Liver (tissue), 9 donors: ENCODE data around the gene AHI1. TPM values are rescaled to one million over a fixed set of nuclear protein-coding genes. Genes with fewer than 3 reads are reported as not detected.

Source experiments
- DNase-seq: peaks from one replicate; pipeline ENCODE4 v3.0.0-alpha.2; 2017; ENCODE audit warnings: low spot score
- H3K27ac ChIP-seq, 2 donors: one replicate each; pipeline ENCODE4 v1.7.0; 2013; ENCODE audit warnings: inconsistent platforms in 2 of 2, low read length in 2 of 2, control low read depth in 1 of 2, low read depth in 1 of 2, mild to moderate bottlenecking in 1 of 2
- H3K27me3 ChIP-seq, 4 donors: one replicate each; pipeline versions ENCODE4 v1.6.1 to v1.7.0; 2013; ENCODE audit warnings: low read length in 3 of 4, inconsistent platforms in 1 of 4, mild to moderate bottlenecking in 1 of 4, moderate library complexity in 1 of 4; ENCODE audit not compliant: control insufficient read depth in 4 of 4, insufficient read depth in 4 of 4
- H3K36me3 ChIP-seq, 4 donors: one replicate each; pipeline versions ENCODE4 v1.6.1 to v1.7.0; 2013; ENCODE audit warnings: low read length in 3 of 4, mild to moderate bottlenecking in 3 of 4, low read depth in 1 of 4, moderate library complexity in 1 of 4; ENCODE audit not compliant: control insufficient read depth in 4 of 4, insufficient read depth in 3 of 4
- H3K4me1 ChIP-seq, 4 donors: one replicate each; pipeline versions ENCODE4 v1.6.1 to v1.7.0; 2013; ENCODE audit warnings: low read length in 3 of 4, mild to moderate bottlenecking in 3 of 4, moderate library complexity in 1 of 4; ENCODE audit not compliant: control insufficient read depth in 4 of 4, insufficient read depth in 4 of 4
- H3K4me3 ChIP-seq, 3 donors: one replicate each; pipeline versions ENCODE4 v1.6.1 to v1.7.0; 2013; ENCODE audit warnings: low read length in 3 of 3, control low read depth in 1 of 3, low read depth in 1 of 3, mild to moderate bottlenecking in 1 of 3
- H3K9ac ChIP-seq, 2 donors: one replicate each; pipeline ENCODE4 v1.7.0; 2013; ENCODE audit warnings: low read length in 2 of 2, mild to moderate bottlenecking in 2 of 2, moderate library complexity in 2 of 2, control low read depth in 1 of 2, low read depth in 1 of 2
- H3K9me3 ChIP-seq, 4 donors: one replicate each; pipeline versions ENCODE4 v1.6.1 to v1.7.0; 2013; ENCODE audit warnings: low read length in 3 of 4; ENCODE audit not compliant: control insufficient read depth in 4 of 4
- ATF3 ChIP-seq: IDR thresholded peaks from 2 replicates; pipeline ENCODE4 v1.6.1; 2016; ENCODE audit warnings: antibody characterized with exemption
- CTCF ChIP-seq: fragments of 150-350 bp; IDR thresholded peaks from 2 replicates; pipeline ENCODE4 v1.5.1; 2017; ENCODE audit warnings: improper control_type of control experiment, low read depth, low read length; ENCODE audit not compliant: missing input control
- FOXA2 ChIP-seq: IDR thresholded peaks from 2 replicates; pipeline ENCODE4 v1.6.1; 2016; ENCODE audit warnings: antibody characterized with exemption
- GABPA ChIP-seq, 2 donors: IDR thresholded peaks in 1 of 2; conservative IDR thresholded peaks in 1 of 2; 2 replicates each; pipeline ENCODE4 v1.6.1; 2016; ENCODE audit warnings: antibody characterized with exemption in 2 of 2, mild to moderate bottlenecking in 1 of 2, moderate library complexity in 1 of 2
- JUND ChIP-seq, 2 donors: IDR thresholded peaks; 2 replicates each; pipeline ENCODE4 v1.6.1; 2016; ENCODE audit warnings: antibody characterized with exemption in 2 of 2
- MAX ChIP-seq: IDR thresholded peaks from 2 replicates; pipeline ENCODE4 v1.6.1; 2016; ENCODE audit warnings: antibody characterized with exemption
- RAD21 ChIP-seq, 2 donors: IDR thresholded peaks; 2 replicates each; pipeline ENCODE4 v1.6.1; 2016; ENCODE audit warnings: antibody characterized with exemption in 2 of 2, mild to moderate bottlenecking in 2 of 2
- REST ChIP-seq: IDR thresholded peaks from 2 replicates; pipeline ENCODE4 v1.6.1; 2016; ENCODE audit warnings: antibody characterized with exemption, mild to moderate bottlenecking
- RXRA ChIP-seq, 2 donors: IDR thresholded peaks; 2 replicates each; pipeline ENCODE4 v1.6.1; 2017 to 2018; ENCODE audit warnings: antibody characterized with exemption in 2 of 2, mild to moderate bottlenecking in 1 of 2
- TAF1 ChIP-seq: conservative IDR thresholded peaks from 2 replicates; pipeline ENCODE4 v1.6.1; 2016; ENCODE audit warnings: antibody characterized with exemption, mild to moderate bottlenecking
- YY1 ChIP-seq: IDR thresholded peaks from 2 replicates; pipeline ENCODE4 v1.6.1; 2016; ENCODE audit warnings: antibody characterized with exemption, mild to moderate bottlenecking
- WGBS: extraction: QIAGEN DNeasy Blood & Tissue Kit; methylation state at CpG from one replicate; pipeline ENCODE4 v1.1.7; 2013; 5-methylcytosine and 5-hydroxymethylcytosine counted together
- polyA plus RNA-seq, 2 donors: library from polyadenylated mRNA; stranded (reverse) in 1 of 2; unstranded in 1 of 2; fragments of 200-250 nt in 1 of 2; fragments of >200 nt in 1 of 2; fragmentation: Nextera tagmentation in 1 of 2; extraction: Ambion mirVana in 1 of 2; gene quantifications; one replicate each; pipeline versions ENCODE4 v1.2.1 to v1.2.3, GENCODE V29; 2013 to 2015
- total RNA-seq, 2 donors: library from RNA; depleted of rRNA; stranded (reverse); fragments of >200 nt; gene quantifications; one replicate each; pipeline ENCODE4 v1.2.3, GENCODE V29; 2014
- donor health status: healthy.
- donor health status: healthy.
- donor health status: healthy.
- donor health status: healthy.
- donor health status: healthy.

AHI1 gene
- total and polyA plus RNA-seq, 4 donors = 2.0 to 14.4 (median 9.0) TPM

- no peak for DNase-seq
- no peak overlapping the region for H3K4me3 ChIP-seq
- no peaks in the 10 kb centered on the region for H3K27me3 ChIP-seq
- H3K9me3 ChIP-seq = peaks cover 4 to 18% (median 9%) of the 10 kb centered on the region in 4 donors
- TF ChIP-seq ATF3 (no peak), REST (no peak), MAX (no peak), JUND (IDR thresholded peaks at IDR 0.05) (no peak), GABPA (IDR thresholded peaks at IDR 0.05 in 1 of 2, conservative IDR thresholded peaks at IDR 0.05 in 1 of 2) (no peak), CTCF (no peak)
- 95% methylated on average over 2 of the region's 2 CpGs for WGBS
- H3K27ac ChIP-seq = no peak overlapping the region
- H3K4me1 ChIP-seq = no peaks in the 10 kb centered on the region
- H3K9ac ChIP-seq = no peak overlapping the region
- peaks cover 0 to 14% (median 9%) of the 10 kb centered on the region in 4 donors for H3K36me3 ChIP-seq
Observed at GRCh38 chr6:135479601-135480000, 17.9 kb downstream of the AHI1 start.

DNA sequence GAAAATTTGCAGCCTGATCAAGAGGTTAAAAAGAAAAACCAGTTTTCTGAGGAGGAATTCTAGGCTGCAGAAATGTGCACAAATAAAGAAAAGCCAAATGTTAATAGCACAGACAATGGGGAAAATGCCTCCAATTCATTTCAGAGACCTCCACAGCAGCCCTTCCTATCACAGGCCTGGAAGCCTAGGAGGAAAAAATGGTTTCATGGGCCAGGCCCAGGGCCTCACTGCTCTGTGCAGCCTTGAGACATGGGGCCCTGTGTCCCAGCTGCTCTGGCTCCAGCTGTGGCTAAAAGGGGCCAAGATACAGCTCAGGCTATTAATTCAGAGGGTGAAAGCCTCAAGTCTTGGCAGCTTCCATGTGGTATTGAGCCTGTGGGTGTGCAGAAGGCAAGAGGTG lies 18.9 kb downstream of the AHI1 start:
- peaks cover 0 to 11% (median 6%) of the 10 kb centered on the region in 4 donors for H3K36me3 ChIP-seq
- H3K4me1 ChIP-seq = no peaks in the 10 kb centered on the region
- peaks cover 4 to 14% (median 8%) of the 10 kb centered on the region in 4 donors for H3K9me3 ChIP-seq
- no peaks in the 10 kb centered on the region for H3K27me3 ChIP-seq
- TF ChIP-seq RXRA (IDR thresholded peaks at IDR 0.05) = no peak
- TF ChIP-seq YY1 = no peak
- no peak for TF ChIP-seq MAX
- no peak for TF ChIP-seq FOXA2
- TF ChIP-seq TAF1 = no peak
- TF ChIP-seq RAD21 (IDR thresholded peaks at IDR 0.05) = no peak
- no peak for TF ChIP-seq ATF3
- no peak overlapping the region for H3K27ac ChIP-seq
- no peak overlapping the region for H3K9ac ChIP-seq
- no peak overlapping the region for H3K4me3 ChIP-seq
- no peak for DNase-seq
